ENCODE data around the gene RMND5A. TPM values are rescaled to one million over a fixed set of nuclear protein-coding genes. Genes with fewer than 3 reads are reported as not detected.

Gene RMND5A
- total RNA-seq, 1 experiment from 2014 or later: 59.9 TPM

DNA sequence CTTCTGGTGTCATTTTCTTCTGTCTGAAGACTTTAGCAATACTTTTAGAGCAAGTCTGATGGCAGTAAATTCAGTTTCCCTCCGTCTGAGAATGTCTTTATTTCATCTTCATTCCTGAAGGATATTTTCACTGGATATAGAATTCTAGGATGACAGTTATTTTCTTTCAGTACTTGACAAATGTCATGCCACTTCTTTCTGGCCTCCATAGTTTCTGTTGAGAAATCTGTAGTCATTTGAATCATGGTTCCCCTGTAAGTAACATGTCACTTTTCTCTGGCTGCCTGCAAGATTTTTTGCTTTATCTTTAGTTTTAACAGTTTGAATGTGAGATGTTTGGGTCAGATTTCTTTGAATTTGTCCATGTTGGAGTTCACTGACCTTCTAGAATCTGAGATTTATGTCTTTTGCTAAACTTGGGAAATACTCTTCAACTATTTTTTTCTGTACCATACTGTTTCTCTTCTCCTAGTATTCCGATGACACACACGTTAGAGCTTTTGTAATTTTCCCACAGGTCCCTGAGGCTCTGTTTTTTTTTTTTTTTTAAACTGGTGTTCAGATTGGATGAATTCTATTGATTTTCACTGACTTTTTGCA lies 30.2 kb downstream of the RMND5A start:
- peaks cover 1% of the 10 kb centered on the region; the same call in 1 of the 2 replicates for H3K36me3 ChIP-seq (ENCODE audit: control insufficient read depth, insufficient read depth, low read length)
- peaks cover 48% of the 10 kb centered on the region for H3K36me3 Mint-ChIP-seq (ENCODE audit: insufficient read depth, unreplicated experiment)

GRCh38 chr2:86751778-86752177 lies 31.7 kb downstream of the RMND5A start:
- peaks cover 1% of the 10 kb centered on the region; the same call in 1 of the 2 replicates for H3K36me3 ChIP-seq (ENCODE audit: control insufficient read depth, insufficient read depth, low read length)
- H3K4me3 Mint-ChIP-seq (ENCODE audit: unreplicated experiment): no peak overlapping the region
- no peak overlapping the region for H3K27ac Mint-ChIP-seq (ENCODE audit: unreplicated experiment)
- no peaks in the 10 kb centered on the region for H3K27me3 Mint-ChIP-seq (ENCODE audit: insufficient read depth, unreplicated experiment)
- peaks cover 16% of the 10 kb centered on the region for H3K9me3 Mint-ChIP-seq (ENCODE audit: unreplicated experiment)
- peaks cover 13% of the 10 kb centered on the region for H3K4me1 Mint-ChIP-seq (ENCODE audit: low read depth, unreplicated experiment)
- TF ChIP-seq, protein P1, sequence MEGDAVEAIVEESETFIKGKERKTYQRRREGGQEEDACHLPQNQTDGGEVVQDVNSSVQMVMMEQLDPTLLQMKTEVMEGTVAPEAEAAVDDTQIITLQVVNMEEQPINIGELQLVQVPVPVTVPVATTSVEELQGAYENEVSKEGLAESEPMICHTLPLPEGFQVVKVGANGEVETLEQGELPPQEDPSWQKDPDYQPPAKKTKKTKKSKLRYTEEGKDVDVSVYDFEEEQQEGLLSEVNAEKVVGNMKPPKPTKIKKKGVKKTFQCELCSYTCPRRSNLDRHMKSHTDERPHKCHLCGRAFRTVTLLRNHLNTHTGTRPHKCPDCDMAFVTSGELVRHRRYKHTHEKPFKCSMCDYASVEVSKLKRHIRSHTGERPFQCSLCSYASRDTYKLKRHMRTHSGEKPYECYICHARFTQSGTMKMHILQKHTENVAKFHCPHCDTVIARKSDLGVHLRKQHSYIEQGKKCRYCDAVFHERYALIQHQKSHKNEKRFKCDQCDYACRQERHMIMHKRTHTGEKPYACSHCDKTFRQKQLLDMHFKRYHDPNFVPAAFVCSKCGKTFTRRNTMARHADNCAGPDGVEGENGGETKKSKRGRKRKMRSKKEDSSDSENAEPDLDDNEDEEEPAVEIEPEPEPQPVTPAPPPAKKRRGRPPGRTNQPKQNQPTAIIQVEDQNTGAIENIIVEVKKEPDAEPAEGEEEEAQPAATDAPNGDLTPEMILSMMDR (IDR thresholded peaks at IDR 0.05; ENCODE audit: insufficient read depth in 1 of 2, low read depth in 1 of 2, low read length in 1 of 2, severe bottlenecking in 1 of 2, unreplicated experiment in 1 of 2): no peak
- H3K4me3 ChIP-seq (ENCODE audit: low read depth, low read length): no peak overlapping the region
- DNase-seq: no peak
- POLR2A ChIA-PET: no interaction called here
- H3K4me1 ChIP-seq: peaks cover 5% of the 10 kb centered on the region; the same call in 1 of the 2 replicates
- CTCF ChIA-PET: no interaction called here
- peaks cover 61% of the 10 kb centered on the region for H3K36me3 Mint-ChIP-seq (ENCODE audit: insufficient read depth, unreplicated experiment)
- H3K27me3 ChIP-seq (replicated peaks; ENCODE audit: control insufficient read depth, insufficient read depth, low read length): no peaks in the 10 kb centered on the region
- intact Hi-C loops (cut with micrococcal nuclease; ENCODE audit: unreplicated experiment): no loop called here
- no TSS peak for BruUV-seq (replicated peaks)
- H3K9me3 ChIP-seq: no peaks in the 10 kb centered on the region; the same call in 1 of the 2 replicates

More for the DNA sequence above, 30.2 kb downstream of the RMND5A start:
- Histone ChIP-seq H3K9me3 (no peaks in the 10 kb centered on the region; the same call in 1 of the 2 replicates), H3K27me3 (replicated peaks; ENCODE audit: control insufficient read depth, insufficient read depth, low read length) (no peaks in the 10 kb centered on the region), H3K4me3 (ENCODE audit: low read depth, low read length) (no peak overlapping the region), H3K4me1 (peaks cover 5% of the 10 kb centered on the region; the same call in 1 of the 2 replicates)
- intact Hi-C loops (cut with micrococcal nuclease; ENCODE audit: unreplicated experiment): no loop called here
- TF ChIP-seq, protein P1 (IDR thresholded peaks at IDR 0.05; ENCODE audit: insufficient read depth in 1 of 2, low read depth in 1 of 2, low read length in 1 of 2, severe bottlenecking in 1 of 2, unreplicated experiment in 1 of 2): no peak
- no TSS peak for BruUV-seq (replicated peaks)
- Mint-ChIP-seq H3K4me3 (ENCODE audit: unreplicated experiment) (no peak overlapping the region), H3K27me3 (ENCODE audit: insufficient read depth, unreplicated experiment) (no peaks in the 10 kb centered on the region), H3K27ac (ENCODE audit: unreplicated experiment) (no peak overlapping the region), H3K4me1 (ENCODE audit: low read depth, unreplicated experiment) (peaks cover 16% of the 10 kb centered on the region), H3K9me3 (ENCODE audit: unreplicated experiment) (peaks cover 16% of the 10 kb centered on the region)
- CTCF ChIA-PET: no interaction called here
- DNase-seq: no peak
- POLR2A ChIA-PET: no interaction called here

- intact Hi-C loops (cut with micrococcal nuclease; ENCODE audit: unreplicated experiment): no loop called here
- no peak overlapping the region for H3K27ac Mint-ChIP-seq (ENCODE audit: unreplicated experiment)
- no peaks in the 10 kb centered on the region for H3K27me3 Mint-ChIP-seq (ENCODE audit: insufficient read depth, unreplicated experiment)
- no peak overlapping the region for H3K4me3 Mint-ChIP-seq (ENCODE audit: unreplicated experiment)
- H3K9me3 Mint-ChIP-seq (ENCODE audit: unreplicated experiment): peaks cover 16% of the 10 kb centered on the region
- CTCF ChIA-PET: no interaction called here
- Histone ChIP-seq H3K4me1 (no peaks in the 10 kb centered on the region; the same call in 1 of the 2 replicates), H3K4me3 (ENCODE audit: low read depth, low read length) (no peak overlapping the region), H3K36me3 (ENCODE audit: control insufficient read depth, insufficient read depth, low read length) (peaks cover 1% of the 10 kb centered on the region; the same call in 1 of the 2 replicates), H3K9me3 (no peaks in the 10 kb centered on the region; the same call in 1 of the 2 replicates), H3K27me3 (replicated peaks; ENCODE audit: control insufficient read depth, insufficient read depth, low read length) (no peaks in the 10 kb centered on the region)
- POLR2A ChIA-PET: no interaction called here
- H3K36me3 Mint-ChIP-seq (ENCODE audit: insufficient read depth, unreplicated experiment): peaks cover 61% of the 10 kb centered on the region
- DNase-seq: no peak
- no TSS peak for BruUV-seq (replicated peaks)
- TF ChIP-seq, protein P1 (IDR thresholded peaks at IDR 0.05; ENCODE audit: insufficient read depth in 1 of 2, low read depth in 1 of 2, low read length in 1 of 2, severe bottlenecking in 1 of 2, unreplicated experiment in 1 of 2): no peak
- peaks cover 1% of the 10 kb centered on the region for H3K4me1 Mint-ChIP-seq (ENCODE audit: low read depth, unreplicated experiment)
Measured at GRCh38 chr2:86752934-86753333, 32.8 kb downstream of the RMND5A start.

All from Caco-2 (cell line).